GM10266 (cell line): ENCODE data around the gene CCRL2.
"Not testable (repeated sequence)": the region's sequence is repeated elsewhere in the genome, so short reads cannot be mapped to it uniquely, and the experiment has no call there.

Experiments
- DNase-seq: peaks from one replicate; pipeline ENCODE4 v3.0.0; 2012; ENCODE audit errors: extremely low spot score
- TF ChIP-seq, protein P1 (sequence below): IDR thresholded peaks from 2 replicates; pipeline ENCODE4 v1.5.1; 2012; ENCODE audit warnings: mild to moderate bottlenecking, low read depth; ENCODE audit not compliant: control insufficient read depth, insufficient read depth; ENCODE audit errors: missing control alignments

The CCRL2 gene

DNA sequence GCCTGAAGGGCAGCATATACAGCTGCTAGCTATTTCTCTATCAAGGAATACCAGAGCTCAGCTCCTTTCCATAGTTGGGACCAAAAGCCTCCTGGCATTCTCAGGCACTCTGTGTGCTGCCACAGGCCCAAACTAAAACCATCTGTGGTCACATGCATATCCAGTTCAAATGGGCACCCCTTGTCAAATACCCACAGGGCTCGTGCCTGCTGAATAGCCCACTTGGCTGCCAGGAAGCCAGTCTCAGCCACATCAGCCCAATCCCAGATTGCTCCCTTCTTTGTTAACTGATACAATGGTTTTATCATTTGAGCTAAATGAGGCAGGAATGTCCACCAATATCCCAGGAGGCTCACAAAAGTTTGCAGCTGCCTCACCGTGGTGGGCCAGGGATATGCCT is 13.9 kb downstream of the CCRL2 start:
- TF ChIP-seq, protein P1, sequence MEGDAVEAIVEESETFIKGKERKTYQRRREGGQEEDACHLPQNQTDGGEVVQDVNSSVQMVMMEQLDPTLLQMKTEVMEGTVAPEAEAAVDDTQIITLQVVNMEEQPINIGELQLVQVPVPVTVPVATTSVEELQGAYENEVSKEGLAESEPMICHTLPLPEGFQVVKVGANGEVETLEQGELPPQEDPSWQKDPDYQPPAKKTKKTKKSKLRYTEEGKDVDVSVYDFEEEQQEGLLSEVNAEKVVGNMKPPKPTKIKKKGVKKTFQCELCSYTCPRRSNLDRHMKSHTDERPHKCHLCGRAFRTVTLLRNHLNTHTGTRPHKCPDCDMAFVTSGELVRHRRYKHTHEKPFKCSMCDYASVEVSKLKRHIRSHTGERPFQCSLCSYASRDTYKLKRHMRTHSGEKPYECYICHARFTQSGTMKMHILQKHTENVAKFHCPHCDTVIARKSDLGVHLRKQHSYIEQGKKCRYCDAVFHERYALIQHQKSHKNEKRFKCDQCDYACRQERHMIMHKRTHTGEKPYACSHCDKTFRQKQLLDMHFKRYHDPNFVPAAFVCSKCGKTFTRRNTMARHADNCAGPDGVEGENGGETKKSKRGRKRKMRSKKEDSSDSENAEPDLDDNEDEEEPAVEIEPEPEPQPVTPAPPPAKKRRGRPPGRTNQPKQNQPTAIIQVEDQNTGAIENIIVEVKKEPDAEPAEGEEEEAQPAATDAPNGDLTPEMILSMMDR, result no peak
- DNase-seq, result no peak

DNA sequence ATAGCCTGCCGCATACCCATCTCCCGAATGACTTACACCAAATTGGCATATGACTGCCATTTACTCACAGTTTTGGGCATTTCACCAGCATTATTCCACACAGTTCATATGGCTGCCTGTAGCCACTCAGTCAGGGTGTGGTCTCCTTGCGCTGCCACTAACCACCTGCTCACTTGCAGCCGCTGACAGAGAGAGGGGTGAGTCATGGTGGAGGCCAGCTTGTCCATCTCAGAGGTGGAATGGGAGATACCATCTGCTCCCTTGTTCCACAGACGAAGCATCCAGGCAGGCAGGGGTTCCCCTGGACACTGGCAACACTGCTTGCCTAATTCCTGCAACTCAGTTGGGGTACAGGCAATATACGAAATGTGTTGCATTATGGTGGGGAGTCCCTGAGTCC is 15.6 kb downstream of the CCRL2 start:
- TF ChIP-seq, protein P1, result no peak
- no peak for DNase-seq

DNA sequence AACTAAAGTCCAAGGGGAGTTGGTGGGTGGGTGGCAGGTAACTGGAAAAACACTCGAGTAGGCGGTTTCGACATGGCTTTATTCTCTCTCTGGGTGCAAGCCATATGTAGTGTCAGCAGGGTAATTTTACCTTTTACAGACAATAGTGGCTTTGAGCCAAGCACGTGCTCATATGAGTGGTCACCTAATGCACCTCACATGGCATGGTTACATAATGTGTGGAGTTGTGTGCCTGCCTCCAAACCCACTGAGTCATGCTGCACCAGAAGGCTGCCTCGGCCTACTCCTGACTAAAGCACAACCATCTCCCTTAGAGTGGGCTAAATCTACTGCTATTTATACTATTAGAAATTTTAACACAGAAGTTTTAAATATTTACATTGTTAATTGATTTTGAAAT is 16.5 kb downstream of the CCRL2 start:
- TF ChIP-seq, protein P1, result no peak
- DNase-seq, result no peak

DNA sequence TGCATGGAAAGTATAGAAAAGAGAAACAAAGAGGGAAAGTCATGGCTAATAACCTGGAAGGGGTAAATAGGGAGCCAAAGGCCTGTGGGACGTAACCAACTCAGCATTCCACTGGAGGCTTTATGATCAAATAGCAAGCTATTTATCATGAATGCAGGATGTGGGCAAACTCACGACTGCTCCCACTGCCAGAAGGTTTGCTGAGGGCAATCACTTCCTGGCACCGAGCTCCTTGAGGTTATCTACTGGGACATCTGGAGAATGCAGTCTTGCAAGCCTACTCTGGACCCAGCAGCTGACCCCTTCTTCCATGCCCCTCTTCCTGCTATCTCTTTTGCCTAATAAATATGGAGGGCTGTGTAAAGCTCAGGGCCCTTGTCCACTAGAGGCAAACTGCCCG is 19.4 kb downstream of the CCRL2 start:
- DNase-seq, result not testable (repeated sequence)

DNA sequence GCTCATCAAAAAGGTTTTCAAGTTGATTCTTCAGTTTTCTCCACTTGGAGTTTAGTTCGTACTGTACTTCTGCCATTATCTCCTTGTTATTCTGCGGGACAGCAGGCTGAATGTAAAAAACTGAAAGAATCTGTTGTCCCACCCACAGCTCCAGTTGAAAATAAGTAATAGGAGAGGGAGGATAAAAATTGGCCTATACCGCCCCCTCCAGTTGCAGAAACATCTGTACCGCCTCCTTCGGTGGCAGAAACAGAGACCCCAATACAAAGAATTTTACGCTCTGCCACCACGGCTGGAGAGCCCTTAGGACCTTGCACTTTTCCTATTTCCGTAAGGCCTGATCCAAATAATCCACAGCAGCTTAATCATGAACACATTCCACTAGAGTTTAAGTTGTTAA is 20.3 kb downstream of the CCRL2 start:
- not testable (repeated sequence) for DNase-seq

DNA sequence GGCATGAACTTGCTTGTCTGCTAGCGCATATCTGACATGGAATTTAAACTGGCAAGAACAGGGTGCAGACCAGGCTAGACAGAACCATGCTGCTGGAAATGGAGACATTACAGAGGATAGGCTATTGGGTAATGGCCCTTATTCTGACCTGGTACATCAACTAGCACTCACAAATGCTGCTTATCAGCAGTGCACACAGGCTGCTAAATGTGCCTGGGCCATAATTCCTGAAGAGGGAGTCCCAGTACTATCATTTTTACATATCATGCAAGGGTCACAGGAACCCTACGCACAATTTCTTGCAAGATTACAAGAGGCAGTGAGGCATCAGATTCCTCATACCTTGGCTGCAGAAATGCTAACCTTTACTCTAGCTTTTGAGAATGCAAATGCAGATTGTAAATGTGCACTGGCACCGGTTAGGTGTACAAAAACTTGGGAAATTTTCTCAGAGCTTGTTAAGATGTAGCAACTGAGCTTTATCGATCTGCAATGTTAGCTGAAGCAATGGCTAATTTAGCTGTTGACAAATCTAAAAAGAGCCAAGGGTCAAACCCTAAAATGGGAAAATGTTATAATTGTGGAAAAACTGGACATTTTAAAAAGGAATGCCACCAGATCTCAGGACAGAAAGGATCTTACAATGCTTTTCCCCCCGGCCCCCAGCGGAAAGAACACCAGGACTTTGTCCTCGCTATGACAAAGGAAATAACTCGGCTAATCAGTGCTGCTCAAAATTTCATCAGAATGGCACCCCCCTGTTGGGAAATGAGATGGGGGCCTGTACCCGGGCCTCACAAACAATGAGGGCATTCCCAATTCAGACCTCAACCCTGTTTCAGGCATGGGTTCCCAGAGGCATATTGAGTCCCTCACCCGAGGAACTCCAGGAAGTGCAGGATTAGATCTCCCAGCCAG is 21.1 kb downstream of the CCRL2 start:
- no peak for DNase-seq
- TF ChIP-seq, protein P1, result no peak

DNA sequence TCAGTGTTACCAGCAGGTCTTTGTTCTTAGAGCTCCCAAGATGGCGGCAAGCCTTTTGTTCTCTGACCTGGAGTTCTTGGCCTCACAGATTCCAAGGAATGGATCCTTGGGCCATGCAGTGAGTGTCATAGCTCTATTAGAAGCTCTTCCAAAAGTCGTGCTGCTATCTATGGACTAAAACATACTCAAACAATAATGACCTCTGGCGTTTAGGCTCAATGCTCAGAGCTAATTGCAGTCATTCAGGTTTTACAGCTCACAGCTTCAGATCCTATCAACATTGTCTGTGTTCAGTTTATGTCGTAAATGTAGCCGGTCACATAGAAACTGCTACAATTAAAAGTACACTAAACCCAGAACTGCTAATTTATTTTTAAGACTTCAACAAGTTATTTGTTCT is 22.2 kb downstream of the CCRL2 start:
- no peak for DNase-seq
- TF ChIP-seq, protein P1, result no peak

DNA sequence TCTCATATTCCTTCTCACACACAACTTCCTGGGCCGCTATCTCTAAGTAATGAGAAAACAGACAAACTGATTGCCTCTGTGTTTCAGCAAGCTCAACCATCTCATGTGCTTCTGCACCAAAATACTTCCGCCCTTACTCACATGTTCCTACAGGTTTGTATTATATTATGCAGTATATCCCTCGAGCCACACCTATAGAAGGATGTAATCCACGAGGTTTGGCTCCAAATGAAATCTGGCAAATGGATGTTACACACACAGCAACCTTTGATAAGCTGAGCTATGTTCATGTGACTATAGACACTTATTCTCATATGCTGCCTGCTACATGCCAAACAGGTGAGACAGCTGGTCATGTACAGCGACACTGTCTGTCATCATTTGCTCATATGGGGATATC is 22.6 kb downstream of the CCRL2 start:
- DNase-seq, result no peak
- TF ChIP-seq, protein P1, result no peak

DNA sequence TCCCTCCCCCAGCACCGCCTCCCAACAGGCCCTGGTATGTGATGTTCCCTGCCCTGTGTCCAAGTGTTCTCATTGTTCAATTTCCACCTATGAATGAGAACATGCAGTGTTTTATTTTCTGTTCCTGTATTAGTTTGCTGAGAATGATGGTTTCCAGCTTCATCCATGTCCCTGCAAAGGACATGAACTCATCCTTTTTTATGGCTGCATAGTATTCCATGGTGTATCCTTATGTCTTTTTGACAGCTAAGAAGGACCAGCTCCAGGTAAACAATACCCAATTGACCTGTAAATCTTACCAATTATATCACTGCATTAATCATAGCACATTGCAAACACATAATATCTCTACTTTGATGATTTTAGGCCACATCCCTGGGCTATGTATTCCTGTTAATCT is 23.8 kb downstream of the CCRL2 start:
- DNase-seq, result not testable (repeated sequence)

DNA sequence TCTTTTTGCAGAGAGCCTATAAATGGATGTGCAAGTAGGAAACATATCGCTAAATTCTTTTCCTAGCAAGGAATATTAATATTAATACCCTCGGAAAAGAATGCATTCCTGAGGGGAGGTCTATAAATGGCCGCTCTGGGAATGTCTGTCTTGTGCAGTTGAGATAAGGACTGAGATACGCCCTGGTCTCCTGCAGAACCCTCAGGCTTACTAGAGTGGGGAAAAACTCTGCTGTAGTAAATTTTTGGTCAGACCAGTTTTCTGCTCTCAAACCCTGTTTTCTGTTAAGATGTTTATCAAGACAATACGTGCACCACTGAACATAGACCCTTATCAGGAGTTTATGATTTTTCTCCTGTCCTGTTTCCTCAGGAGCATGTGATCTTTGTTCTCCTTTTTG is 24.8 kb downstream of the CCRL2 start:
- DNase-seq, result not testable (repeated sequence)

DNA sequence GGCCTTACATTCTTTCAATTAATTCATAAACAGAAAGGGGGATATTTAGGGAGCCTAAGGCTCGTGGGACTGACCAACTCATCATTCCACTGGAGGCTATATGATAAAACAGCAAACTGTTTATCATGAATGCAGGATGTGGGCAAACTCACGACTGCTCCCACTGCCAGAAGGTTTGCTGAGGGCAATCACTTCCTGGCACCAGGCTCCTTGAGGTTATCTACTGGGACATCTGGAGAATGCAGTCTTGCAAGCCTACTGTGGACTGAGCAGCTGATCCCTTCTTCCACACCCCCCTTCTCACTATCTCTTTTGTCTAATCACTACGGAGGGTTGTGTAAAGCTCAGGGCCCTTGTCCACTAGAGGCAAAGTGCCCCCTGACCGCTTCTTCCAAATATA is 26.1 kb downstream of the CCRL2 start:
- DNase-seq, result not testable (repeated sequence)
